ENCODE data around the gene VMAC.

- TF ChIP-seq CTCF (IDR thresholded peaks at IDR 0.05; ENCODE audit: low read length), result no peak
- no peak for TF ChIP-seq EZH2 (optimal IDR thresholded peaks at IDR 0.05; ENCODE audit: low read depth, low read length)
These were observed 41.5 kb upstream of the VMAC start for GRCh38 chr19:5863030-5863665.
